Keratinocyte (primary cell): Measurements from ENCODE around the gene SYK. TPM values are rescaled to one million over a fixed set of nuclear protein-coding genes. Genes with fewer than 3 reads are reported as not detected.

ENCODE experiments used
- DNase-seq: peaks from one replicate; pipeline ENCODE4 v3.0.0-alpha.2; 2011; ENCODE audit warnings: low read depth, missing footprints, low spot score
- FAIRE-seq: peaks from 2 replicates; lab custom pipeline; 2011; peaks lifted over from hg19 to GRCh38; lab: Jason Lieb, UNC
- H2AFZ ChIP-seq: 2 replicates; pipeline ENCODE4 v1.6.0; 2012; ENCODE audit warnings: low read length, control low read depth, inconsistent platforms; ENCODE audit not compliant: control insufficient read depth
- H3K27ac ChIP-seq: 2 replicates; pipeline ENCODE4 v1.5.1; 2011; ENCODE audit warnings: low read length; ENCODE audit not compliant: control insufficient read depth, insufficient read depth
- H3K27me3 ChIP-seq: 3 replicates; pipeline ENCODE4 v1.6.0; 2011; ENCODE audit warnings: low read length; ENCODE audit not compliant: control insufficient read depth, insufficient read depth; ENCODE audit errors: extremely low read depth
- H3K36me3 ChIP-seq, 2 experiments: 2 replicates in 1 of 2; 3 replicates in 1 of 2; pipeline ENCODE4 v1.5.1; 2011; ENCODE audit warnings: low read length in 2 of 2, mild to moderate bottlenecking in 1 of 2; ENCODE audit not compliant: control insufficient read depth in 2 of 2, insufficient read depth in 2 of 2; ENCODE audit errors: extremely low read depth in 1 of 2
- H3K4me1 ChIP-seq: 3 replicates; pipeline ENCODE4 v1.5.1; 2011; ENCODE audit warnings: low read length; ENCODE audit not compliant: control insufficient read depth, insufficient read depth; ENCODE audit errors: extremely low read depth
- H3K4me2 ChIP-seq: 3 replicates; pipeline ENCODE4 v1.6.0; 2011; ENCODE audit warnings: low read depth, low read length; ENCODE audit not compliant: control insufficient read depth, insufficient read depth; ENCODE audit errors: extremely low read depth
- H3K4me3 ChIP-seq, 3 experiments: fragments of 200-600 bp in 1 of 3; sonication (generic) in 1 of 3; 2 replicates in 2 of 3; 3 replicates in 1 of 3; pipeline ENCODE4 v1.5.1; 2011 to 2016; ENCODE audit warnings: low read length in 3 of 3, mild to moderate bottlenecking in 3 of 3, control low read depth in 2 of 3, inconsistent platforms in 1 of 3, low read depth in 1 of 3, mixed read lengths in 1 of 3, mixed run types in 1 of 3, moderate library complexity in 1 of 3; ENCODE audit not compliant: control insufficient read depth in 2 of 3, insufficient read depth in 2 of 3; ENCODE audit errors: extremely low read depth in 1 of 3
- H3K79me2 ChIP-seq: 2 replicates; pipeline ENCODE4 v1.6.0; 2012; ENCODE audit warnings: low read length; ENCODE audit not compliant: control insufficient read depth, insufficient read depth
- H3K9ac ChIP-seq: 3 replicates; pipeline ENCODE4 v1.6.0; 2011; ENCODE audit warnings: low read length; ENCODE audit not compliant: control insufficient read depth, insufficient read depth; ENCODE audit errors: extremely low read depth
- H3K9me1 ChIP-seq: 3 replicates; pipeline ENCODE4 v1.6.0; 2011; ENCODE audit warnings: low read length; ENCODE audit not compliant: control insufficient read depth, insufficient read depth; ENCODE audit errors: extremely low read depth
- H3K9me3 ChIP-seq: 2 replicates; pipeline ENCODE4 v1.5.1; 2012; ENCODE audit warnings: low read depth, low read length; ENCODE audit not compliant: control insufficient read depth
- H4K20me1 ChIP-seq: 3 replicates; pipeline ENCODE4 v1.6.0; 2011; ENCODE audit warnings: low read length; ENCODE audit not compliant: control insufficient read depth, insufficient read depth; ENCODE audit errors: extremely low read depth
- EZH2 ChIP-seq: IDR thresholded peaks from one replicate; pipeline ENCODE4 v1.6.1; 2012; ENCODE audit warnings: inconsistent platforms, mild to moderate bottlenecking, low read length, moderate library complexity
- dilution Hi-C: fragments of 300-500 bp; cut with MboI; formaldehyde crosslinking; loops from one replicate; pipeline ENCODE4 v1.7.0; 2020; ENCODE audit warnings: low sequenced_read_pairs; ENCODE audit not compliant: extremely low pct_ligation_motif_present
- polyA plus RNA-seq, 5 experiments: library from polyadenylated mRNA; depleted of rRNA in 3 of 5; stranded (reverse) in 3 of 5; stranded (forward) in 1 of 5; unstranded in 1 of 5; fragments of >200 nt; gene quantifications; 1 replicate in 1 of 5; 2 replicates in 3 of 5; 3 replicates in 1 of 5; pipeline versions ENCODE4 v1.2.1 to v1.2.3, GENCODE V29; 2011 to 2012; ENCODE audit warnings: missing spikeins in 2 of 5, low read depth in 1 of 5, low replicate concordance in 1 of 5
- TF ChIP-seq, protein P1 (sequence below), 3 experiments: IDR thresholded peaks in 1 of 3; conservative IDR thresholded peaks in 1 of 3; optimal IDR thresholded peaks in 1 of 3; 2 replicates in 2 of 3; 3 replicates in 1 of 3; pipeline versions ENCODE3 to v1.5.1; 2011; ENCODE audit warnings: low read length in 3 of 3, mild to moderate bottlenecking in 3 of 3, moderate library complexity in 2 of 3, control low read depth in 1 of 3, inconsistent platforms in 1 of 3; ENCODE audit not compliant: insufficient read depth in 2 of 3; ENCODE audit errors: extremely low read depth in 1 of 3

SYK gene
- polyA plus RNA-seq, 1 donor (not counting 4 experiments of a cell fraction or from before 2014, with no cell fraction given): 2.0 TPM

DNA sequence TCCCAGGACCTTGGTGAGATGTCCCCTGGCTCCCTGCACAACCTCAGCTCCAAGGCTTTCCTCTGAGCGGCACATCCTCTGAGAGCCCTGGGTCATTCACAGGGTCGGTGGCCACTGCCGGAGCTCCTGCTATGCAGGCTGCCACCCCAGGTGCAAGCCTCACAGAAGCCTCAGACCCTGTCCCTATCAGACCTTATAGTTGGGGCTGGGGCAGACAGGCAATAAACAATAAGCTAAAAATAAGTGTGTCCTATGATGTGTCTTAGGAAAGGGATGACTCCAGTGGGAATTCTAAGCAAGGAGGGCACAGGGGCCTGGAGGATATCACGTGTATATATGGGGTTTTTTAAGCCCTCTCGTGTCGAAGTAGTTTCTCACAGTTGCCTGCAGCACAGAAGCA is 91.3 kb downstream of the SYK start:
- no peak overlapping the region for H2AFZ ChIP-seq
- H3K27me3 ChIP-seq: no peaks in the 10 kb centered on the region
- H3K4me2 ChIP-seq: no peak overlapping the region
- H3K79me2 ChIP-seq: no peaks in the 10 kb centered on the region
- TF ChIP-seq, protein P1, sequence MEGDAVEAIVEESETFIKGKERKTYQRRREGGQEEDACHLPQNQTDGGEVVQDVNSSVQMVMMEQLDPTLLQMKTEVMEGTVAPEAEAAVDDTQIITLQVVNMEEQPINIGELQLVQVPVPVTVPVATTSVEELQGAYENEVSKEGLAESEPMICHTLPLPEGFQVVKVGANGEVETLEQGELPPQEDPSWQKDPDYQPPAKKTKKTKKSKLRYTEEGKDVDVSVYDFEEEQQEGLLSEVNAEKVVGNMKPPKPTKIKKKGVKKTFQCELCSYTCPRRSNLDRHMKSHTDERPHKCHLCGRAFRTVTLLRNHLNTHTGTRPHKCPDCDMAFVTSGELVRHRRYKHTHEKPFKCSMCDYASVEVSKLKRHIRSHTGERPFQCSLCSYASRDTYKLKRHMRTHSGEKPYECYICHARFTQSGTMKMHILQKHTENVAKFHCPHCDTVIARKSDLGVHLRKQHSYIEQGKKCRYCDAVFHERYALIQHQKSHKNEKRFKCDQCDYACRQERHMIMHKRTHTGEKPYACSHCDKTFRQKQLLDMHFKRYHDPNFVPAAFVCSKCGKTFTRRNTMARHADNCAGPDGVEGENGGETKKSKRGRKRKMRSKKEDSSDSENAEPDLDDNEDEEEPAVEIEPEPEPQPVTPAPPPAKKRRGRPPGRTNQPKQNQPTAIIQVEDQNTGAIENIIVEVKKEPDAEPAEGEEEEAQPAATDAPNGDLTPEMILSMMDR (optimal IDR thresholded peaks at IDR 0.05 in 1 of 3, IDR thresholded peaks at IDR 0.05 in 1 of 3, conservative IDR thresholded peaks at IDR 0.05 in 1 of 3; ENCODE audit: extremely low read depth in 1 of 3, insufficient read depth in 2 of 3, low read length in 3 of 3): no peak
- TF ChIP-seq EZH2: no peak
- no peaks in the 10 kb centered on the region for H3K9me1 ChIP-seq
- H3K9me3 ChIP-seq: no peaks in the 10 kb centered on the region
- H3K27ac ChIP-seq: no peak overlapping the region
- no peak for FAIRE-seq
- H3K9ac ChIP-seq: no peak overlapping the region
- H4K20me1 ChIP-seq: no peaks in the 10 kb centered on the region
- H3K4me3 ChIP-seq: no peak overlapping the region
- H3K4me1 ChIP-seq: peaks cover 7% of the 10 kb centered on the region
- peaks cover 0 to 3% of the 10 kb centered on the region in 2 experiments for H3K36me3 ChIP-seq
- dilution Hi-C loops: no loop called here
- DNase-seq: no peak

DNA sequence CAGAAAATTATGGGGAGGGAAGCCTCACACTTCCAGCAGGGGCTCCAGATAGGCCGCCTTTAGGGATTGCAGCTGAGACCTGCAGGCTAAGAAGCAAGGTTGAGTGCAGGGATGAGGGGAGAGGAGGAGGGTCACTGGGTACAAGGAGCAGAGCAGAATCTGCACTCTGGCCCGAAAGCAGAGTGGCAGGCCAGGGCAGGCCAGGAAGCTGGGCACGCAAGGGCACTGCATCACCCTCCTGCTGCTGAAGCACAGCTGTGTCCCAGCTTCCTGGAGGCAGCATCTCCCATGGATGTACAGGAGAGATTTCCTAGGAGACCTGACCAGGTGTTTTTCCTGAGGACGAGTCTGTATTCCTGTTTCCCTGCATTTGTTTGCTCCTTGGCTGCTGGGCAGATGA is 92.1 kb downstream of the SYK start:
- Histone ChIP-seq H3K27me3 (no peaks in the 10 kb centered on the region), H3K27ac (no peak overlapping the region), H2AFZ (no peak overlapping the region), H4K20me1 (no peaks in the 10 kb centered on the region), H3K9me3 (no peaks in the 10 kb centered on the region), H3K36me3 (no peaks in the 10 kb centered on the region), H3K79me2 (no peaks in the 10 kb centered on the region), H3K4me3 (no peak overlapping the region), H3K9ac (no peak overlapping the region), H3K4me1 (peaks cover 7% of the 10 kb centered on the region), H3K4me2 (no peak overlapping the region), H3K9me1 (no peaks in the 10 kb centered on the region)
- TF ChIP-seq EZH2: no peak
- TF ChIP-seq, protein P1 (optimal IDR thresholded peaks at IDR 0.05 in 1 of 3, IDR thresholded peaks at IDR 0.05 in 1 of 3, conservative IDR thresholded peaks at IDR 0.05 in 1 of 3; ENCODE audit: extremely low read depth in 1 of 3, insufficient read depth in 2 of 3, low read length in 3 of 3): no peak
- dilution Hi-C loops: no loop called here
- DNase-seq (no peak), FAIRE-seq (no peak)
